K562 (cell line): ENCODE data around the gene HBG1. TPM values are rescaled to one million over a fixed set of nuclear protein-coding genes. Genes with fewer than 3 reads are reported as not detected.

ENCODE experiments used
- FOXA1 ChIP-seq: fragments of 450-650 bp; IDR thresholded peaks from 2 replicates; pipeline ENCODE4 v1.6.1; 2016; ENCODE audit warnings: mild to moderate bottlenecking, borderline replicate concordance
- FOXK1 ChIP-seq: sonication (generic); formaldehyde crosslinking; IDR thresholded peaks from 2 replicates; pipeline ENCODE4 v1.8.0; 2022; ENCODE audit warnings: missing genetic modification reagents, mild to moderate bottlenecking, borderline replicate concordance
- HES1 ChIP-seq: fragments of 450-650 bp; IDR thresholded peaks from 2 replicates; pipeline ENCODE4 v1.6.1; 2016; ENCODE audit warnings: low read depth, mild to moderate bottlenecking, moderate library complexity
- PHF21A ChIP-seq: fragments of 450-650 bp; IDR thresholded peaks from 2 replicates; pipeline ENCODE4 v1.6.1; 2017; ENCODE audit warnings: low read depth, borderline replicate concordance
- PTBP1 ChIP-seq: fragments of 200-400 bp; formaldehyde crosslinking; IDR thresholded peaks from 2 replicates; pipeline ENCODE4 v1.6.1; 2017; ENCODE audit warnings: low read depth, low read length
- TCF3 ChIP-seq: sonication (generic); formaldehyde crosslinking; IDR thresholded peaks from 2 replicates; pipeline ENCODE4 v1.4.0; 2020; ENCODE audit warnings: mild to moderate bottlenecking, missing genetic modification reagents
- ZFP1 ChIP-seq: fragments of 450-650 bp; formaldehyde crosslinking; IDR thresholded peaks from 2 replicates; pipeline ENCODE4 v1.4.0; 2020; ENCODE audit warnings: mild to moderate bottlenecking, mixed read lengths
- ZNF316 ChIP-seq: fragments of 450-650 bp; IDR thresholded peaks from 2 replicates; pipeline ENCODE4 v1.6.1; 2016
- ZNF655 ChIP-seq: fragments of 250-450 bp; sonication (Bioruptor Pico); IDR thresholded peaks from 2 replicates; pipeline ENCODE4 v1.5.0; 2021
- ZNF740 ChIP-seq, 3 experiments: fragments of 200-800 bp in 1 of 3; sonication (Bioruptor generic) in 1 of 3; sonication (generic) in 1 of 3; formaldehyde crosslinking in 1 of 3; IDR thresholded peaks; 2 replicates each; pipeline versions ENCODE4 v1.6.1 to v1.8.0; 2016 to 2022; ENCODE audit warnings: mild to moderate bottlenecking in 2 of 3, missing compliant biosample characterization in 2 of 3, missing genetic modification characterization in 2 of 3, missing genetic modification reagents in 1 of 3
- polyA plus RNA-seq, 8 experiments: library from polyadenylated mRNA; depleted of rRNA in 4 of 8; stranded (reverse) in 5 of 8; unstranded in 3 of 8; fragments of >200 nt; fragmentation: Nextera tagmentation in 2 of 8; fragmentation: Illumina TruSeq in 1 of 8; extraction: Ambion mirVana in 2 of 8; extraction: Trizol in 1 of 8; gene quantifications; 2 replicates each; pipeline versions ENCODE4 v1.2.1 to v1.2.3, GENCODE V29; 2011 to 2014; ENCODE audit warnings: inconsistent platforms in 1 of 8, missing spikeins in 1 of 8
- total RNA-seq, 7 experiments: library from RNA; depleted of rRNA in 6 of 7; stranded (reverse); fragments of >200 nt in 6 of 7; fragmentation: Illumina TruSeq in 2 of 7; extraction: Trizol in 2 of 7; gene quantifications; 2 replicates each; pipeline versions ENCODE4 v1.2.1 to v1.2.3, GENCODE V29; 2011 to 2021; ENCODE audit warnings: low replicate concordance in 1 of 7
- TF ChIP-seq, protein P1 (sequence below), 2 experiments: fragments of 450-650 bp; formaldehyde crosslinking in 1 of 2; IDR thresholded peaks; 2 replicates each; pipeline versions ENCODE4 v1.4.0 to v1.6.1; 2014 to 2020; ENCODE audit warnings: mild to moderate bottlenecking in 2 of 2, borderline replicate concordance in 1 of 2, low read depth in 1 of 2
- TF ChIP-seq, protein P2 (sequence below), 2 experiments: fragments of 200-800 bp in 1 of 2; sonication (Bioruptor generic) in 1 of 2; sonication (generic) in 1 of 2; formaldehyde crosslinking in 1 of 2; IDR thresholded peaks in 1 of 2; conservative IDR thresholded peaks in 1 of 2; 2 replicates each; pipeline versions ENCODE4 v1.5.0 to v1.6.1; 2016 to 2020; ENCODE audit warnings: missing compliant biosample characterization in 1 of 2, missing genetic modification characterization in 1 of 2, missing genetic modification reagents in 1 of 2

HBG1 gene
- total and polyA plus RNA-seq, 9 of the 15 experiments (the other 6 are each of a cell fraction or from before 2014, with no cell fraction given), result 1,066 to 16,338 (median 4,898) TPM

- TF ChIP-seq, protein P1, sequence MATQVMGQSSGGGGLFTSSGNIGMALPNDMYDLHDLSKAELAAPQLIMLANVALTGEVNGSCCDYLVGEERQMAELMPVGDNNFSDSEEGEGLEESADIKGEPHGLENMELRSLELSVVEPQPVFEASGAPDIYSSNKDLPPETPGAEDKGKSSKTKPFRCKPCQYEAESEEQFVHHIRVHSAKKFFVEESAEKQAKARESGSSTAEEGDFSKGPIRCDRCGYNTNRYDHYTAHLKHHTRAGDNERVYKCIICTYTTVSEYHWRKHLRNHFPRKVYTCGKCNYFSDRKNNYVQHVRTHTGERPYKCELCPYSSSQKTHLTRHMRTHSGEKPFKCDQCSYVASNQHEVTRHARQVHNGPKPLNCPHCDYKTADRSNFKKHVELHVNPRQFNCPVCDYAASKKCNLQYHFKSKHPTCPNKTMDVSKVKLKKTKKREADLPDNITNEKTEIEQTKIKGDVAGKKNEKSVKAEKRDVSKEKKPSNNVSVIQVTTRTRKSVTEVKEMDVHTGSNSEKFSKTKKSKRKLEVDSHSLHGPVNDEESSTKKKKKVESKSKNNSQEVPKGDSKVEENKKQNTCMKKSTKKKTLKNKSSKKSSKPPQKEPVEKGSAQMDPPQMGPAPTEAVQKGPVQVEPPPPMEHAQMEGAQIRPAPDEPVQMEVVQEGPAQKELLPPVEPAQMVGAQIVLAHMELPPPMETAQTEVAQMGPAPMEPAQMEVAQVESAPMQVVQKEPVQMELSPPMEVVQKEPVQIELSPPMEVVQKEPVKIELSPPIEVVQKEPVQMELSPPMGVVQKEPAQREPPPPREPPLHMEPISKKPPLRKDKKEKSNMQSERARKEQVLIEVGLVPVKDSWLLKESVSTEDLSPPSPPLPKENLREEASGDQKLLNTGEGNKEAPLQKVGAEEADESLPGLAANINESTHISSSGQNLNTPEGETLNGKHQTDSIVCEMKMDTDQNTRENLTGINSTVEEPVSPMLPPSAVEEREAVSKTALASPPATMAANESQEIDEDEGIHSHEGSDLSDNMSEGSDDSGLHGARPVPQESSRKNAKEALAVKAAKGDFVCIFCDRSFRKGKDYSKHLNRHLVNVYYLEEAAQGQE (IDR thresholded peaks at IDR 0.05; ENCODE audit: borderline replicate concordance), result no peak
- TF ChIP-seq, protein P1 (CRISPR knock-in tag; IDR thresholded peaks at IDR 0.05; ENCODE audit: low read depth), result no peak
- no peak for TF ChIP-seq FOXK1 (CRISPR knock-in tag)
- no peak for TF ChIP-seq TCF3
- no peak for TF ChIP-seq PHF21A
- TF ChIP-seq ZNF316, result peak; percentile 83
- TF ChIP-seq PTBP1, result no peak
- no peak for TF ChIP-seq ZNF655 (CRISPR knock-in tag)
- no peak for TF ChIP-seq FOXA1
- TF ChIP-seq, protein P2, sequence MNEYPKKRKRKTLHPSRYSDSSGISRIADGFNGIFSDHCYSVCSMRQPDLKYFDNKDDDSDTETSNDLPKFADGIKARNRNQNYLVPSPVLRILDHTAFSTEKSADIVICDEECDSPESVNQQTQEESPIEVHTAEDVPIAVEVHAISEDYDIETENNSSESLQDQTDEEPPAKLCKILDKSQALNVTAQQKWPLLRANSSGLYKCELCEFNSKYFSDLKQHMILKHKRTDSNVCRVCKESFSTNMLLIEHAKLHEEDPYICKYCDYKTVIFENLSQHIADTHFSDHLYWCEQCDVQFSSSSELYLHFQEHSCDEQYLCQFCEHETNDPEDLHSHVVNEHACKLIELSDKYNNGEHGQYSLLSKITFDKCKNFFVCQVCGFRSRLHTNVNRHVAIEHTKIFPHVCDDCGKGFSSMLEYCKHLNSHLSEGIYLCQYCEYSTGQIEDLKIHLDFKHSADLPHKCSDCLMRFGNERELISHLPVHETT (CRISPR knock-in tag; conservative IDR thresholded peaks at IDR 0.05 in 1 of 2, IDR thresholded peaks at IDR 0.05 in 1 of 2), result 0 out of 4 replicates have a peak, but pooled peaks of 1 of the 2 experiments have one; percentile 7
- no peak for TF ChIP-seq HES1
- TF ChIP-seq ZFP1 (CRISPR knock-in tag), result no peak
- TF ChIP-seq ZNF740 (CRISPR knock-in tag; IDR thresholded peaks at IDR 0.05), result no peak
- no peak for TF ChIP-seq ZNF740 (tag; IDR thresholded peaks at IDR 0.05)
Measured at GRCh38 chr11:5235364-5236095, 14.1 kb downstream of the HBG1 start (continued).
